ENCODE measurements around the gene HOXD4. TPM values are rescaled to one million over a fixed set of nuclear protein-coding genes. Genes with fewer than 3 reads are reported as not detected.
A peak's percentile ranks its signal among the peaks of the same experiment; 100 is the strongest.

Gene HOXD4
- 1.5 TPM for total RNA-seq

DNA sequence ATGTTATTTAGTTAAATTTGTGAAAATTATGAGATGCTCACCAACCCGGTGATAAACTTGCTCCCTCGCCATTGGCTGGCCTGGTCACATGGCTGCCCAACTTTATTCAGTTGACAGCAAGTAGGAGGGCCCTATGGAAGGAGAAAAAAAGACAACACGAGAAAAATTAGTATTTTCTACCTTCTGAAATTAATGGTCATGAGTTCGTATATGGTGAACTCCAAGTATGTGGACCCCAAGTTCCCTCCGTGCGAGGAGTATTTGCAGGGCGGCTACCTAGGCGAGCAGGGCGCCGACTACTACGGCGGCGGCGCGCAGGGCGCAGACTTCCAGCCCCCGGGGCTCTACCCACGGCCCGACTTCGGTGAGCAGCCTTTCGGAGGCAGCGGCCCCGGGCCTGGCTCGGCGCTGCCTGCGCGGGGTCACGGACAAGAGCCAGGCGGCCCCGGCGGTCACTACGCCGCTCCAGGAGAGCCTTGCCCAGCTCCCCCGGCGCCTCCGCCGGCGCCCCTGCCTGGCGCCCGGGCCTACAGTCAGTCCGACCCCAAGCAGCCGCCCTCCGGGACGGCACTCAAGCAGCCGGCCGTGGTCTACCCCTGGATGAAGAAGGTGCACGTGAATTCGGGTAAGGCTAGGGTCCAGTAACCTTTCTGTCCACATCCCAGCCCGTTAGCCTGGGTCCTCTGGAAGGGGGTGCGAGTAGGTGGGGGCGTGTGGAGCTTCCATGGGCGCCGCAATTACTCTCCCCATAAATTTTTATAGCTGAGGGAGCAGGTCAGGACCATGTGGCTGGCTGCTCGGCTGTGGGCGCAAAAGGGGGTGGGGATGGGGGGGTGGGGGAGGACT lies at the start of gene HOXD4:
Gene HOXD4, plus strand, starts transcription at position 109 of the 846 bp plus-strand sequence. Its CDS starts 84 bp downstream, at position 193.
- no peak for DNase-seq

DNA sequence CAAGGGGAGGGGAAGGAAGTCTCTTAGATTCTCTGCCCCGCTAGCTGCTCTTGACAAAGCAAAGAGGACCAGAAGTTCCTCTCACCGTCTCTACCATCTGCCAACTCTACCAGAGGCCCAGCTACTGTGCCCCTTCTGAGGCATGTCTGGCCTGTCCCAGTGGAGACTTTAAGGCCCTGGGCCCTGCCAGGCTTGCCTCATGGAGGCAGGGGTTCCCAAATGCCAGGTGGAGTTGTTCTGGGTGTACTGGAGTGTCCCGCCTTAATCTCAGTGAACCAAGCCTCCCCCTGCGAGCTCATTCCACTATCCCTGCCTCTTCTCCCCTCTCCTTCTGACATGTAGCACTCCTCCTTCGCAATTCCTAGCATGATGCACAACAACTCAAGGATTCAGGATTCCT lies 49.5 kb upstream of the HOXD4 start:
- no peak for DNase-seq

DNA sequence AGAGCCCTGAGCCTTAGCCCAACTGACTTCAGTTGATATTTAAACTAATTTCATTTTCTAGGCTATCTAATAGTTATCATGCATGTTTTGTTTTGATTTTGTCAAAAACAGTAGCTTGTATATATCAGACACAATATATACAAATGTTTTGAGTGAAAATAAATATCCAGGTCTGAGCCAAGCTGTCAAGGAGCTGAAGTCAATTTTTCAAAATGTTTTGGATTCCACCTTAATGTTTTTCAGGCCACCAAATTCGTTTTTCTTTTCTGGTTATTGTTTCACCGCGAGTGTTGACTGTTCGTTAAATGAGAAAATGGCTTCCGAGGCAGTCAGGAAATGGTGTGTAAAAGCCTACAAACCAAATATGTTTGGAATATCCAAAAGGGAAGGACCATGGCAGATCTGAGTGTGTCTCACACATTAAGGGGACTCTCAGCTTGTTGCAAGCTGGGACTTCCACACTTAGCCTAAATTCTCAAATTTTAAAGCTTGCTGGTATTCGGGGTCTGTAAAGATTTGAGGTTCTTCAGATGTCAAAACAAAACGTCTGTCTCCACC lies 49.0 kb upstream of the HOXD4 start:
- DNase-seq: no peak

DNA sequence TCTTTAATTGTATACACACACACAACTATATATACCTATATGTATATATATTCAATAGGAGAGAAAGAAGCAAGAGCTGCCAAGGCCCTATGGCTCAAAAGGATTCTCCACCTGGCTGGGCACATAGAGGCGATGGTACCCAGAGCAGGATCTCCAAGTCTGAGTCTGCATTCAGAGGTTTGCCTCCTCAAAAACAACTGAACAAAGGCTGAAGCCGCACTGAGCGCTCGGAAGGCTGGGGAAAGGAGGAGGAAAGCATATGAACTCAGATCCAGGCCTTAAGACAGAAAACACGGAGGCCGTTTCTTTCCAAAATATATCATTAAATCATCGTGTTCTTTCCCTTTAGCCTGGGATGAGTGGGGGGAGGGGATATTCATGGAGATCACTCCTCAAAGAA lies 48.2 kb upstream of the HOXD4 start:
- DNase-seq: no peak

DNA sequence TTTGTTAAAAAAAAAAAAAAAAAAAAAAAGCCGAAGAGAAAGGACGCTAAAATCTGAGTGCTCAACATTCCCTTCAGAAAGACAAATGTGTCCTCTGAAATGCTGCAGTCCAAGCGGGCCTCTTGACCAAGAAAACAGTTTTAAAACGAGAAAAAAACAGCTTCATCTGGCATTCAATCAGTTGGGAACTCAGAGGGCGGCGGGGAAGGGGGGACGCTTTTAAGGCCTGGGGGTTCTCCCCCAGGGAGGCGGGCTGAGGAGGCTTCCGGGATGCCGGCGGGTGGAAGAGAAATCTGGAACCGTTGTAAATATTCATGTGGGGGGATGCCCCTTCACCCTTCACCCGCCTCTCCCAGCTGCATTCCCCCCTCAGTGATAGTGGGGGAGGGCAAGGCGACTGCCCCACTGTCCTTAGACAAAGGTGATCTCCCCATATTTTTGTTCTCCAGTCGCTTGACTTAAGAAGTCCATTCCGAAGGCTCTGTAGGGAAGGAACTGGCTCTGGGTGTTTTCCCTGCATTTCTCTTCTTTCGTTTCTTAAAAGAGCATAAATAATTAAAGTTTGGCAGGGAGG lies 47.5 kb upstream of the HOXD4 start:
- DNase-seq: no peak

- no peak for DNase-seq
These were observed 46.9 kb upstream of the HOXD4 start for GRCh38 chr2:176104316-176105077.

DNA sequence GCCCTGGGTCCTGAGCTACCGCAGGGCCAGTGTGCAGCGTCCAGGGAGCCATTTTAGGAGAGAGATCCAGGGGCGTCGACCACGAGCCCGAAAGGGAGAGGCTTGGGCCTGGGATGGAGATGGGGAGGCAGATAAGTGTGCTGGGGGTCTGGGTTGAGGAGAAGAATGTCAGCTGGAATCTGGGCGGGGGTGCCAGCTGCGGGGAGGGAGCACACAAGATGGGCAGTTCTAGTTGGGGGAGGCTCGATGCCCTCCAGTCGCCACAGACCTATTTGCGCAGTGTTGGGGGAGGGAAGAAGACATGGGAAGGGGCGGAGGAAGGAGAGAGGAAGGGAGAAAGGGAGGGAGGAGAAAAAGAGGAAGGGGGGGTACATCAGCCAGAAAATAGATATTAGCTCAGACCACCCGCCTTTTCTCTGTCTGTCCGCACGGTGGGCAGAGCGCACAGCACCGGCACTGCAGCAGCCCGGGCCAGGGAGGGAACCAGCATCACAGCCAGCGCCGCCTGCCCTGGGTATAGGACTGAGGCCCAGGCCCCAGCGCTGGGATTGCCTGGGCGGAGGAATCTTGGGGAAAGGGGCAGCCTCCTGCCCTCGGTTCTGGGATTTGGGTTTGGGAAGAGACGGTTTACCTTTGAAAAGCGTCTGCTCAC lies 46.1 kb upstream of the HOXD4 start:
- DNase-seq: no peak

- DNase-seq: no peak
These were observed 45.4 kb upstream of the HOXD4 start for GRCh38 chr2:176105730-176106580.

DNA sequence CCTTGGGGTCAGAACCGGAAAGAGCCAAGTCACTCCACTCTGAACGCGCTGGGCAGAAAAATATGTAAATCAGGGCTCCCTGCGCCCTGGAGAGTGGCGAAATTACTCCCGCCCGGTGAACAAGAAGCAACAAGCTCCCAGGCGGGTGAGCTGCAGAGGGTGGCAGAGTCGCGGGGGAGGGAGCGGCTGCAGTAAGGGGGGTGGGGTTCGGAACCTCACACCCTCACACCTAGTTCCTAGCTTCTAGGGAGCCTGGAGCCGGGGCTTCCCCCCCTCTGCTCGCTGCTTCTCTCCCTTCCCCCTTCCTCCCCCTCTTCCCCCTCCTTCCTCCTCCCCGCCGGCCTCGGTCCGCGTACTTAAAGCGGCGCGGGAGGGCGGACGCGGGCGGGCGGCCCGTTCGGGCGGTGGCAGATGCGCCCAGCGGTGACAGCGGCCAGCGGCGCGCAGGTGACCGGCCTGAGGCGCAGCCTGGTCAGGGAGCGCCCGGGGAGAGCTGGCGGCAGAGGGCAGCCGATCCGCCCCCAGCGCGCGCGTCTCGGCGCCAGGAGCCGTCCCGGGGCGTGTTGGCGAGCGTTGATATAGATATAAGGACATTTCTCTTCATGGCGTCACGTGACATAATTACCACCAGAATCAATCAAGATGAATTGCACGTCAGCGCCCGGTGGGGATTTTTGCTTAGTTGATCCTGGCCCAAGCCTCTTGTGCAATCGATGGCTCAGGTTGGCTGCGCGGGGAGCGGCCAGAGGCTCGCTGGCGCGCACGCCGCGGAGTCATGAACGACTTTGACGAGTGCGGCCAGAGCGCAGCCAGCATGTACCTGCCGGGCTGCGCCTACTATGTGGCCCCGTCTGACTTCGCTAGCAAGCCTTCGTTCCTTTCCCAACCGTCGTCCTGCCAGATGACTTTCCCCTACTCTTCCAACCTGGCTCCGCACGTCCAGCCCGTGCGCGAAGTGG lies 44.5 kb upstream of the HOXD4 start, which contains the start of gene HOXD11:
Gene HOXD11, plus strand, starts transcription at position 700 of the 959 bp plus-strand sequence. Its CDS starts 76 bp downstream, at position 776.
- no peak for DNase-seq

- DNase-seq: no peak
These were observed 43.6 kb upstream of the HOXD4 start for GRCh38 chr2:176107731-176108181.

DNA sequence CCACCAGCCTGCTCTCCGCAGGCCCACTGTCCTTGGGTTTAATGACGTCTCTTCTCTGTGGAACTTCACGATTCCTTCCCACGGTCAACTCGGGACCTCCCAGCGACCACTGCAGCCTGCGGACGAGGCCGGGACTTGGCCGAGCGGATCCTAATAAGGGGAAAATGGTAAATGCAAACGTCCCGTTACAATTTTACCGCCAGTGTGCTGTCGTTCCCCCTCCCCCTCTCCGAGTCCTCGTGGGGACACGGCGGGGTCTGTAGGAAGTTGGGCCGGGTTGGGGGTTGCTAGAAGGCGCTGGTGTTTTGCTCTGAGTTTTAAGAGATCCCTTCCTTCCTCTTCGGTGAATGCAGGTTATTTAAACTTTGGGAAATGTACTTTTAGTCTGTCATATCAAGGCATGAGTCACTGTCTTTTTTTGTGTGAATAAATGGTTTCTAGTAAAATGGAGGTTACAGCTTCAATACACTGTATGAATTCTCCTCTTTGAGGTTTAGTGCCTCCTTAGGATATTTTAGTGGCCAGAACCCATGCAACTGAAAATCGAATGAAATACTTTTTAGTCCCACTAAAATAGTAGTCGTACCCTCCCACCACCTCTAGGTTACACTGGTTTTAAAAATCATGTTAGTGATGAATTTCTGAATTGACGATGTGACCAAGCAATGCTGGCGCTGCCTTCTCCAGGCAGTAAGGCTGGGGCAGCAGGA lies 42.0 kb upstream of the HOXD4 start:
- no peak for DNase-seq

- no peak for DNase-seq
These were observed 41.4 kb upstream of the HOXD4 start for GRCh38 chr2:176109946-176110345.

DNA sequence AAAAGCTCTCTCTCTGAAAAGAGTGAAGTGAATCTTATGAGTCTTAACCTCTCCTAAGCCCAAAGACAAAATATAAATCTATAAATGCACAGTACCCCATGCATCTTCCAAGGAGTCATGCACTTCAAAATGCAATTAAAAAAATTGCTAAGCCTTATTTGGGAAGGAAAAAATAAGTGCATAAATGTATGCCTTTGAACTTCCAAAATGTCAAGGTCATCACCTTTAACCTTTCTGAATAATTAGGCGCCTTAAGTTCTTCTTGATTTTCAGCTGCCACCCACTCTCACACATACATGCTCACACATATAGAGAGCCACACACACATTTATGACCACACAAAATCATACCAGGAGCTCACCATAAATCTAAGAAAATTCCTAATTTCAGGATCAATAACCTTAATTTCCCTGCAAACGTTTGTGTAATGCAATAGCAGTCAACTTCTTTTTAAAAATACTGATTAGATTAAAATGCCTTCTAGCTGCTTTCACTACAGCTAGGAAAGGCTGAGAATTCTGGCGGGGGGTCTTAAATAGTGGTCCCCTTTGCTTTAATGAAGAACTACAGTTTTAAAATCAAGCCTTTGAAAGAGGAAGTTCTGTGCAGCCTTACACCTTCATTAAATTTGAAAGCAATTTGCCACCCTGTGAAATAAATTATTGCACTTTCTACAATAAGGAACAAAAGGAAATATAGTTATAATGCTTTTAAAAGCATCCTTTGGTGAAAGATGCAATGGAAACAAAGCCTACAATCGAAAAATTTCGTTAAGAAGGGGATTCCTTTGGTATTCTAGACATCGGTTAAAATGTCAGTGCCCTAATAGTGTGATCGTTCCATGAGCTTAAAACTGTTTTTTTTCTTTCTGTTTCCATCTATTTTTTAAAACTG lies 40.7 kb upstream of the HOXD4 start:
- no peak for DNase-seq

DNA sequence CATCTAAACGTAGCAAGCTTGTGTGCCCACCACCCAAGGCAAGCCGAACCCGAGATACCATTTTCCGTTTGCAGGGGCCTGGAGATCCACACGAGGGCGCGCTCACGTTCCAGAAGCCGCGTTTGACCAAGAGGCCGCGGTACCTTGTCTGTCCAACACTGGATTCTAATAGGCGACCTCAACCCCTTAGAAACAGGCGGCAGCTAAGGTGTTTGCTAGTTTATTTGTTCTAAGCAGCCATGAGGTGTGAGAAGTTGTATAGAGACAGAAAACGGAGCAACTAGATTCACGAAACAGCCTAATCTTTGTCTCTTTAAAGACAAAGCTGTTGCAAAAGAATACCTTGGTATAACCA lies 40.1 kb upstream of the HOXD4 start:
- DNase-seq: peak; percentile 84

DNA sequence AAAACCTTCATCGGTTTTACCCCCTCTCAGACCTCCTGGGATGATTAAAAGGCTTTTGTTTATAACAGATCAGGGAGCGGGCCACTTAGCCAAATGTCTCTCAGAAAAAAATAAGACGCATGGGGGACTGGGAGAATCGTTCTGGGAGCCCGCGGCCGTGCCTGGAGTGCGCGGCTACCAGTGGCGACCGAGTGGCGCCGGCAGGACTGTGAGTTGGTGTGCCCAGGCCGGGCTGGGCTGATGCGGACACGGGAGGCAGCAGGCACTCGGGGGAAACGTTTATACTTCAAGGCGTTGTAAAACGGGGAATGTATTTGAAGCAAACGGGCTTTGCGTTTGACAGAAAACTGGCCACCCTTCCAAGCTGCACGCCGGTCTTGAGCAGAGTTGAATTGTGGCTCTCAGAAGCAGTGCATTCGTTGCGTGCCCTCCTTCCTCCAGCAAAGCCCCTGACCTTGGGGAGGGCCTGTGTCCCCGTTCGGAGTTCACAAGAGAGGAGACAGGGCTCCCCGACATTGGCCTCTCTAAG lies 39.4 kb upstream of the HOXD4 start:
- no peak for DNase-seq

- DNase-seq: no peak
These were observed 38.7 kb upstream of the HOXD4 start for GRCh38 chr2:176112375-176113302.

All from tongue (tissue), 2 donors.